Prostate gland (tissue), 2 donors: ENCODE data around the gene TRAF1.

Experiments used
- CTCF ChIP-seq, 4 experiments: fragments of 200-600 bp in 2 of 4; fragments of 450-650 bp in 2 of 4; sonication (generic) in 2 of 4; IDR thresholded peaks; 1 replicate in 3 of 4; 2 replicates in 1 of 4; pipeline ENCODE4 v1.5.1; 2016 to 2019; ENCODE audit warnings: antibody characterized with exemption in 4 of 4, mild to moderate bottlenecking in 2 of 4, moderate library complexity in 2 of 4
- POLR2A ChIP-seq: fragments of 450-650 bp; IDR thresholded peaks from one replicate; pipeline ENCODE4 v1.6.1; 2016; ENCODE audit warnings: antibody characterized with exemption, mild to moderate bottlenecking

DNA sequence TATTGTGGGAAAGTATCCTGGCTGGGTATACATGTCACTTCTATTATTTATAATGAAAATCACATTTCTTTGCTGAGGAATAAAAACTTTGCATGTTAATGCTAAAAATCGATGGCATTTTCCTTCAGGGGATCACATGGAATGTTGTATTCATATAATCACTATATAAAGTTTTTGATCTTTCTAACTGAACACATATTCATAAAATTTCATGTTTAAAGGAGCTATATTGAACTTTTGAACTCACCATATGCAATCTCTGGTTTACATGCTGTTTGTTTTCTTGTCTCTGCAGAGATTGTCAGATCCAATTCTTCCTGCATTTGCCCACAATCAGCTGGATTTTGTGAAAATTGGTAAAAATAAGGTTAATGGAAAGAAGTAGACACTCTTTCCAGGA, 33.4 kb upstream of the TRAF1 start:
- no peak for TF ChIP-seq CTCF (IDR thresholded peaks at IDR 0.05)
- TF ChIP-seq POLR2A, result no peak
